Astrocyte (in vitro differentiated cells and primary cell): ENCODE results near the gene OSGIN1. TPM values are rescaled to one million over a fixed set of nuclear protein-coding genes. Genes with fewer than 3 reads are reported as not detected.

ENCODE experiments used
- DNase-seq: peaks from one replicate; pipeline ENCODE4 v3.0.0-alpha.2; 2010; ENCODE audit warnings: low read depth
- FAIRE-seq: peaks from 2 replicates; lab custom pipeline; 2011; peaks lifted over from hg19 to GRCh38; lab: Jason Lieb, UNC
- H2AFZ ChIP-seq: 2 replicates; pipeline ENCODE4 v1.6.0; 2012; ENCODE audit warnings: low read depth, low read length, inconsistent platforms
- H3K27ac ChIP-seq: 2 replicates; pipeline ENCODE4 v1.5.1; 2011; ENCODE audit warnings: low read depth, low read length, inconsistent platforms
- H3K27me3 ChIP-seq: 2 replicates; pipeline ENCODE4 v1.6.0; 2011; ENCODE audit warnings: low read length, inconsistent platforms; ENCODE audit not compliant: insufficient read depth
- H3K36me3 ChIP-seq: 2 replicates; pipeline ENCODE4 v1.5.1; 2011; ENCODE audit warnings: low read length, inconsistent platforms; ENCODE audit not compliant: insufficient read depth
- H3K4me1 ChIP-seq: 2 replicates; pipeline ENCODE4 v1.5.1; 2011; ENCODE audit warnings: low read length, inconsistent platforms; ENCODE audit not compliant: insufficient read depth
- H3K4me2 ChIP-seq: 2 replicates; pipeline ENCODE4 v1.6.0; 2012; ENCODE audit warnings: low read length, inconsistent platforms
- H3K4me3 ChIP-seq: 2 replicates; pipeline ENCODE4 v1.5.1; 2011; ENCODE audit warnings: low read depth, mild to moderate bottlenecking, low read length, inconsistent platforms; ENCODE audit not compliant: insufficient read depth
- H3K79me2 ChIP-seq: 2 replicates; pipeline ENCODE4 v1.6.0; 2012; ENCODE audit warnings: mild to moderate bottlenecking, low read length, inconsistent platforms; ENCODE audit not compliant: insufficient read depth
- H3K9ac ChIP-seq: 2 replicates; pipeline ENCODE4 v1.6.0; 2012; ENCODE audit warnings: mild to moderate bottlenecking, low read length, inconsistent platforms
- H3K9me3 ChIP-seq: 2 replicates; pipeline ENCODE4 v1.5.1; 2012; ENCODE audit warnings: low read depth, mild to moderate bottlenecking, low read length, inconsistent platforms; ENCODE audit not compliant: insufficient read depth
- H4K20me1 ChIP-seq: 2 replicates; pipeline ENCODE4 v1.6.0; 2012; ENCODE audit warnings: low read length, inconsistent platforms; ENCODE audit not compliant: insufficient read depth
- H3K27ac Mint-ChIP-seq: one replicate; pipeline ENCODE4 v1.8.0; 2021; ENCODE audit warnings: mild to moderate bottlenecking, mixed read lengths; ENCODE audit not compliant: unreplicated experiment
- H3K27me3 Mint-ChIP-seq: one replicate; pipeline ENCODE4 v1.8.0; 2021; ENCODE audit warnings: low read depth, mixed read lengths; ENCODE audit not compliant: unreplicated experiment
- H3K36me3 Mint-ChIP-seq: one replicate; pipeline ENCODE4 v1.8.0; 2021; ENCODE audit warnings: low read depth, mixed read lengths; ENCODE audit not compliant: unreplicated experiment
- H3K4me1 Mint-ChIP-seq: one replicate; pipeline ENCODE4 v1.8.0; 2021; ENCODE audit warnings: low read depth, mixed read lengths; ENCODE audit not compliant: unreplicated experiment
- H3K4me3 Mint-ChIP-seq: one replicate; pipeline ENCODE4 v1.8.0; 2021; ENCODE audit warnings: mild to moderate bottlenecking, moderate library complexity, mixed read lengths; ENCODE audit not compliant: unreplicated experiment
- H3K9me3 Mint-ChIP-seq: one replicate; pipeline ENCODE4 v1.8.0; 2021; ENCODE audit warnings: mild to moderate bottlenecking, mixed read lengths; ENCODE audit not compliant: unreplicated experiment
- CTCF ChIP-seq: IDR thresholded peaks from 2 replicates; pipeline ENCODE4 v1.5.1; 2011; ENCODE audit warnings: low read depth, mild to moderate bottlenecking, inconsistent platforms, low read length, moderate library complexity; ENCODE audit not compliant: insufficient read depth
- EZH2 ChIP-seq: IDR thresholded peaks from 2 replicates; pipeline ENCODE4 v1.6.1; 2012; ENCODE audit warnings: mild to moderate bottlenecking, low read length, inconsistent platforms; ENCODE audit not compliant: insufficient read depth
- total RNA-seq: library from RNA; stranded (reverse); gene quantifications from 2 replicates; pipeline ENCODE4 v1.2.1, GENCODE V29; 2021

The OSGIN1 gene
- total RNA-seq, 1 donor from 2014 or later: 0.79 TPM

GRCh38 chr16:83945587-83945986 lies 7.5 kb upstream of the OSGIN1 start:
- FAIRE-seq (no peak), DNase-seq (no peak)
- H3K9me3 Mint-ChIP-seq: no peaks in the 10 kb centered on the region
- no peaks in the 10 kb centered on the region for H4K20me1 ChIP-seq
- TF ChIP-seq EZH2 (no peak), CTCF (no peak)
- H3K36me3 ChIP-seq: no peaks in the 10 kb centered on the region
- H3K4me1 Mint-ChIP-seq: peaks cover 3% of the 10 kb centered on the region
- H3K27me3 ChIP-seq: peaks cover 1% of the 10 kb centered on the region
- no peak overlapping the region for H3K27ac Mint-ChIP-seq
- H3K4me1 ChIP-seq: no peaks in the 10 kb centered on the region
- no peak overlapping the region for H3K4me3 Mint-ChIP-seq
- no peak overlapping the region for H3K4me2 ChIP-seq
- H3K9ac ChIP-seq: no peak overlapping the region
- no peaks in the 10 kb centered on the region for H3K79me2 ChIP-seq
- no peak overlapping the region for H3K27ac ChIP-seq
- peaks cover 2% of the 10 kb centered on the region for H3K36me3 Mint-ChIP-seq
- no peaks in the 10 kb centered on the region for H3K9me3 ChIP-seq
- no peak overlapping the region for H3K4me3 ChIP-seq
- peaks cover 9% of the 10 kb centered on the region for H3K27me3 Mint-ChIP-seq
- H2AFZ ChIP-seq: no peak overlapping the region

- Mint-ChIP-seq H3K36me3 (no peaks in the 10 kb centered on the region), H3K4me1 (peaks cover 3% of the 10 kb centered on the region), H3K9me3 (no peaks in the 10 kb centered on the region), H3K27ac (no peak overlapping the region), H3K4me3 (no peak overlapping the region), H3K27me3 (peaks cover 8% of the 10 kb centered on the region)
- H3K79me2 ChIP-seq: no peaks in the 10 kb centered on the region
- no peak overlapping the region for H3K27ac ChIP-seq
- TF ChIP-seq EZH2 (no peak), CTCF (no peak)
- no peaks in the 10 kb centered on the region for H4K20me1 ChIP-seq
- H3K4me2 ChIP-seq: no peak overlapping the region
- no peaks in the 10 kb centered on the region for H3K36me3 ChIP-seq
- no peak overlapping the region for H3K4me3 ChIP-seq
- DNase-seq: no peak
- FAIRE-seq: no peak
- H3K9me3 ChIP-seq: no peaks in the 10 kb centered on the region
- H2AFZ ChIP-seq: no peak overlapping the region
- H3K9ac ChIP-seq: no peak overlapping the region
- H3K4me1 ChIP-seq: no peaks in the 10 kb centered on the region
- no peaks in the 10 kb centered on the region for H3K27me3 ChIP-seq
These were observed 6.8 kb upstream of the OSGIN1 start for GRCh38 chr16:83946154-83946780.

- Histone ChIP-seq H2AFZ (no peak overlapping the region), H3K27ac (no peak overlapping the region), H3K4me1 (no peaks in the 10 kb centered on the region), H3K36me3 (no peaks in the 10 kb centered on the region), H3K9me3 (no peaks in the 10 kb centered on the region), H3K79me2 (no peaks in the 10 kb centered on the region), H4K20me1 (no peaks in the 10 kb centered on the region), H3K9ac (no peak overlapping the region), H3K4me3 (no peak overlapping the region), H3K27me3 (no peaks in the 10 kb centered on the region), H3K4me2 (no peak overlapping the region)
- Mint-ChIP-seq H3K4me1 (peaks cover 3% of the 10 kb centered on the region), H3K9me3 (no peaks in the 10 kb centered on the region), H3K27ac (no peak overlapping the region), H3K27me3 (peaks cover 8% of the 10 kb centered on the region), H3K36me3 (no peaks in the 10 kb centered on the region), H3K4me3 (no peak overlapping the region)
- TF ChIP-seq CTCF: no peak
- TF ChIP-seq EZH2: no peak
- no peak for FAIRE-seq
- no peak for DNase-seq
These were observed 6.1 kb upstream of the OSGIN1 start for GRCh38 chr16:83946781-83947566.
